HepG2 (cell line): Measurements from ENCODE around the gene CCNYL1. TPM values are rescaled to one million over a fixed set of nuclear protein-coding genes. Genes with fewer than 3 reads are reported as not detected.

Experiments used
- ATAC-seq: fragments of 200-7000 bp; cut with Tn5 transposase; 3 replicates; pipeline ENCODE4 v1.9.1; 2020; ENCODE audit warnings: mild to moderate bottlenecking, moderate library complexity
- BruUV-seq: library from RNA; stranded (reverse); fragments of 400-500 nt; replicated peaks from 2 replicates; lab custom pipeline; 2021; lab: Mats Ljungman, UMichigan
- CTCF ChIA-PET: fragments of 300-600 bp; formaldehyde crosslinking; extraction: SDS; loops from one replicate; lab custom pipeline; 2021; ENCODE audit warnings: low total read pairs, inconsistent platforms, low intra/inter-chr PET ratio; lab: Yijun Ruan, JAX
- POLR2A ChIA-PET: fragments of 350-600 bp; sonication (Branson Sonifier 250); formaldehyde crosslinking; loops from one replicate; lab custom pipeline; 2020; ENCODE audit warnings: antibody characterized with exemption, inconsistent platforms; lab: Yijun Ruan, JAX
- DNase-seq: peaks from one replicate; pipeline ENCODE4 v3.0.0-alpha.2; 2015; ENCODE audit warnings: low spot score
- FAIRE-seq: peaks from 3 replicates; lab custom pipeline; 2011; peaks lifted over from hg19 to GRCh38; lab: Jason Lieb, UNC
- H2AFZ ChIP-seq: one replicate; pipeline ENCODE4 v1.6.1; 2011; ENCODE audit warnings: low read length, inconsistent platforms
- H3K27ac ChIP-seq: fragments of 300-600 bp; 3 replicates; pipeline ENCODE4 v1.8.0; 2011; ENCODE audit warnings: mixed run types, mild to moderate bottlenecking, mixed read lengths, low read length, inconsistent platforms; ENCODE audit not compliant: insufficient read depth; ENCODE audit errors: extremely low read length
- H3K27me3 ChIP-seq, 2 experiments: fragments of 200-600 bp in 1 of 2; 2 replicates in 1 of 2; 3 replicates in 1 of 2; pipeline versions ENCODE4 v1.6.0 to v1.8.0; 2011; ENCODE audit warnings: low read length in 2 of 2, mild to moderate bottlenecking in 2 of 2, moderate library complexity in 2 of 2, inconsistent platforms in 1 of 2; ENCODE audit not compliant: insufficient read depth in 2 of 2, control insufficient read depth in 1 of 2
- H3K36me3 ChIP-seq, 2 experiments: fragments of 200-600 bp in 1 of 2; replicated peaks in 1 of 2; 2 replicates in 1 of 2; 3 replicates in 1 of 2; pipeline versions ENCODE4 v1.5.1 to v1.8.0; 2011; ENCODE audit warnings: low read length in 2 of 2, inconsistent platforms in 1 of 2; ENCODE audit not compliant: insufficient read depth in 2 of 2, control insufficient read depth in 1 of 2
- H3K4me1 ChIP-seq: 2 replicates; pipeline ENCODE4 v1.5.1; 2012; ENCODE audit warnings: low read length, inconsistent platforms; ENCODE audit not compliant: insufficient read depth
- H3K4me2 ChIP-seq: 2 replicates; pipeline ENCODE4 v1.6.0; 2011; ENCODE audit warnings: low read depth, low read length, inconsistent platforms
- H3K4me3 ChIP-seq, 3 experiments: fragments of 200-600 bp in 1 of 3; sonication (generic), shearing (Covaris generic) in 1 of 3; replicated peaks in 1 of 3; 2 replicates each; pipeline ENCODE4 v1.5.1; 2011 to 2016; ENCODE audit warnings: low read length in 3 of 3, inconsistent platforms in 2 of 3, low read depth in 2 of 3, mild to moderate bottlenecking in 2 of 3, control low read depth in 1 of 3, mixed read lengths in 1 of 3; ENCODE audit not compliant: insufficient read depth in 1 of 3
- H3K79me2 ChIP-seq: one replicate; pipeline ENCODE4 v1.6.1; 2011; ENCODE audit warnings: low read length, inconsistent platforms; ENCODE audit not compliant: insufficient read depth
- H3K9ac ChIP-seq: 2 replicates; pipeline ENCODE4 v1.6.0; 2011; ENCODE audit warnings: mild to moderate bottlenecking, low read depth, low read length, inconsistent platforms; ENCODE audit not compliant: insufficient read depth
- H3K9me3 ChIP-seq: 2 replicates; pipeline ENCODE4 v1.5.1; 2012; ENCODE audit warnings: mild to moderate bottlenecking, low read length
- H4K20me1 ChIP-seq: 2 replicates; pipeline ENCODE4 v1.6.0; 2011; ENCODE audit warnings: inconsistent platforms, mild to moderate bottlenecking, low read length, moderate library complexity; ENCODE audit not compliant: insufficient read depth
- REXO4 ChIP-seq: sonication (generic); formaldehyde crosslinking; IDR thresholded peaks from 2 replicates; pipeline ENCODE4 v1.8.0; 2022; ENCODE audit warnings: missing genetic modification reagents, mild to moderate bottlenecking, borderline replicate concordance
- ZNF280B ChIP-seq: sonication (generic); formaldehyde crosslinking; IDR thresholded peaks from 2 replicates; pipeline ENCODE4 v1.5.0; 2020; ENCODE audit warnings: missing genetic modification reagents, mild to moderate bottlenecking, borderline replicate concordance
- ZNF362 ChIP-seq: sonication (generic); formaldehyde crosslinking; IDR thresholded peaks from 2 replicates; pipeline ENCODE4 v1.4.0; 2020; ENCODE audit warnings: missing genetic modification reagents, mild to moderate bottlenecking, borderline replicate concordance
- WGBS: methylation state at CpG from one replicate; pipeline ENCODE4 v1.1.6; 2017; ENCODE audit warnings: low lambda C conversion rate; 5-methylcytosine and 5-hydroxymethylcytosine counted together
- in situ Hi-C: cut with HindIII; loops from 2 replicates; pipeline ENCODE4 v1.10.0; 2017; ENCODE audit warnings: low pct_unique_long_range_greater_than_20kb; ENCODE audit not compliant: extremely low pct_ligation_motif_present
- intact Hi-C: fragments of 100-400 bp; cut with micrococcal nuclease; formaldehyde crosslinking; loops from one replicate; pipeline ENCODE4 v1.10.0; 2022; ENCODE audit not compliant: unreplicated experiment
- polyA plus RNA-seq, 8 experiments: library from polyadenylated mRNA; depleted of rRNA in 3 of 8; stranded (reverse) in 7 of 8; unstranded in 1 of 8; fragments of >200 nt; fragmentation: Illumina TruSeq in 4 of 8; extraction: Trizol in 4 of 8; gene quantifications; 2 replicates each; pipeline versions ENCODE4 v1.2.1 to v1.2.3, GENCODE V29; 2011 to 2016; ENCODE audit warnings: low read depth in 4 of 8, missing spikeins in 1 of 8, mixed read lengths in 1 of 8; ENCODE audit not compliant: insufficient read depth in 1 of 8
- total RNA-seq, 5 experiments: library from RNA; depleted of rRNA; stranded (reverse); fragments of >200 nt; fragmentation: Illumina TruSeq; extraction: Trizol; gene quantifications; 2 replicates each; pipeline ENCODE4 v1.2.3, GENCODE V29; 2016; ENCODE audit warnings: low read depth in 1 of 5

Gene CCNYL1
- total and polyA plus RNA-seq, 2 of the 13 experiments (the other 11 are each of a cell fraction or from before 2014, with no cell fraction given) = 12.5 to 16.2 TPM

- H2AFZ ChIP-seq = peak overlapping the region; percentile 8
- in situ Hi-C loops = loop anchor here (25.0 kb wide), 1 partner anchor 555 kb away; the partner anchor contains the start of genes IDH1 and PIKFYVE
- POLR2A ChIA-PET = interaction anchor here (1.1 to 1.7 kb wide), 2 partner anchors 15 to 81 kb away, joined by 4 to 5 read pairs; no protein-coding TSS in a partner anchor
Observed at GRCh38 chr2:207706936-207707860, 4.2 kb upstream of the CCNYL1 start.

More at GRCh38 chr2:207706936-207707860, 4.2 kb upstream of the CCNYL1 start:
- no peak for FAIRE-seq
- intact Hi-C loops = no loop called here
- no peak for ATAC-seq
- H4K20me1 ChIP-seq = no peaks in the 10 kb centered on the region
- H3K79me2 ChIP-seq = peaks cover 5% of the 10 kb centered on the region
- H3K4me2 ChIP-seq = no peak overlapping the region
- 28% methylated on average over 4 of the region's 4 CpGs for WGBS
- BruUV-seq = no TSS peak
- no peak overlapping the region for H3K4me3 ChIP-seq
- TF ChIP-seq REXO4 (CRISPR knock-in tag) (no peak), ZNF362 (CRISPR knock-in tag) (peak; percentile 79; the same call in 1 of the 2 replicates), ZNF280B (no peak)
- H3K9me3 ChIP-seq = no peaks in the 10 kb centered on the region
- CTCF ChIA-PET = no interaction called here
- H3K27ac ChIP-seq = no peak overlapping the region
- DNase-seq = no peak
- H3K9ac ChIP-seq = no peak overlapping the region
- H3K4me1 ChIP-seq = peaks cover 46% of the 10 kb centered on the region
- no peaks in the 10 kb centered on the region; a peak in 1 of 5 replicates for H3K27me3 ChIP-seq
- no peaks in the 10 kb centered on the region for H3K36me3 ChIP-seq
